NCI-H748 (cell line): ENCODE data around the gene SFMBT1.

Source experiments
- DNase-seq: peaks from one replicate; lab custom pipeline; 2025; ENCODE audit not compliant: unreplicated experiment; lab: John Stamatoyannopoulos, UW

The SFMBT1 gene

DNA sequence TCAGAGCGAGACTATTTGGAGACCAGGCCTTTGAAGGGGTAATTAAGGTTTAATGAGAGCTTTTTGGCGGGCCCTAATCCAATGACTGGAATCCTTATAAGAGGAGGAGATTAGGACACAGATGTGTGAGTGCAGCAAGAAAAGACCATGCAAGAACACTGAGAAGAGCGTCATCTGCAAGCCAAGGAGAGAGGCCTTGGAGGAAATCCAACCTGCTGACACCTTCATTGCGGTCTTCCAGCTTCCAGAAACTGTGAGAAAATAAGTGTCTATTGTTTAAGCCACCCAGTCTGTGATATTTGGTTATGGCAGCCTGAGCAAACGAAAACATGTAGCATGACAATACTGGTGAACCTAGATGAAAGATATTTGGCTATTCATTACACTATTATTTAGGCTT lies 188.0 kb downstream of the SFMBT1 start:
- DNase-seq: no peak

GRCh38 chr3:52857133-52857532 lies 188.7 kb downstream of the SFMBT1 start:
- no peak for DNase-seq

- DNase-seq: no peak
Measured at GRCh38 chr3:52856666-52857065, 189.2 kb downstream of the SFMBT1 start.

DNA sequence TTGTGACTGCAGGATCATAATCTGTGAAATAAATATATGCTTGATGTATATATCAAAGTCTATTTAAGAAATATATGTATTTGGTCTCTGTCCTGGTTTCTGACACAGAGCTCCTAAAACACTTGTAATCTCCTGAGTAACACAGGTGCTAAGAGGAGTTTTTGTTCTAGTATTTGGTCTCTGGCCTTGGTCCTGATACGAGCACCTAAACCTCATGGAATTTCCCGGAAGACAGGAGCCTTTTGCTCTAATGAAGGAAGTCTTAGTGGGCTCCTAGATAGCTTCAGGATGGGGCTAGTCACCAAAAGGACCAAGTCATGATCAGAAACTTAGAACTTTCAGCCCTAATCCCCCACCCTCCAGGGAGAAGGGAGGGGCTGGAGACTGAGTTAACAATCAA lies 191.9 kb downstream of the SFMBT1 start:
- DNase-seq: no peak
